Lung (tissue), 12 donors: ENCODE data around the gene CCDC160. TPM values are rescaled to one million over a fixed set of nuclear protein-coding genes. Genes with fewer than 3 reads are reported as not detected.
"Not testable (repeated sequence)": the region's sequence is repeated elsewhere in the genome, so short reads cannot be mapped to it uniquely, and the experiment has no call there.

Source experiments
- ATAC-seq: fragments of 200-7000 bp; cut with Tn5 transposase; one replicate; pipeline ENCODE4 v1.9.1; 2020; ENCODE audit warnings: moderate number of reproducible peaks; ENCODE audit not compliant: insufficient read depth, low FRiP score
- DNase-seq, 3 donors: peaks; one replicate each; pipeline ENCODE4 v3.0.0-alpha.2; 2013 to 2017
- H3K27ac ChIP-seq, 2 donors: one replicate each; pipeline ENCODE4 v1.5.1; 2013; ENCODE audit warnings: mild to moderate bottlenecking in 2 of 2, moderate library complexity in 2 of 2, control low read depth in 1 of 2, inconsistent platforms in 1 of 2, low read depth in 1 of 2, low read length in 1 of 2
- H3K27me3 ChIP-seq, 3 donors: one replicate each; pipeline ENCODE4 v1.5.1; 2013; ENCODE audit warnings: low read length in 2 of 3; ENCODE audit not compliant: control insufficient read depth in 3 of 3, insufficient read depth in 3 of 3
- H3K36me3 ChIP-seq, 4 donors: one replicate each; pipeline ENCODE4 v1.5.1; 2013; ENCODE audit warnings: low read length in 4 of 4, mild to moderate bottlenecking in 1 of 4, moderate library complexity in 1 of 4; ENCODE audit not compliant: control insufficient read depth in 4 of 4, insufficient read depth in 4 of 4
- H3K4me1 ChIP-seq, 5 donors: one replicate each; pipeline ENCODE4 v1.5.1; 2013; ENCODE audit warnings: low read length in 5 of 5, mild to moderate bottlenecking in 2 of 5, moderate library complexity in 1 of 5; ENCODE audit not compliant: control insufficient read depth in 5 of 5, insufficient read depth in 5 of 5
- H3K4me3 ChIP-seq: one replicate; pipeline ENCODE4 v1.5.1; 2013; ENCODE audit warnings: mild to moderate bottlenecking, control low read depth, moderate library complexity
- H3K9ac ChIP-seq, 2 donors: one replicate each; pipeline ENCODE4 v1.5.1; 2013; ENCODE audit warnings: low read length in 2 of 2, control low read depth in 1 of 2; ENCODE audit not compliant: insufficient read depth in 1 of 2
- H3K9me3 ChIP-seq, 4 donors: one replicate each; pipeline ENCODE4 v1.5.1; 2013; ENCODE audit warnings: low read length in 3 of 4, mild to moderate bottlenecking in 1 of 4, moderate library complexity in 1 of 4; ENCODE audit not compliant: control insufficient read depth in 4 of 4, insufficient read depth in 3 of 4
- WGBS, 2 donors: extraction: QIAGEN DNeasy Blood & Tissue Kit; methylation state at CpG; one replicate each; pipeline ENCODE4 v1.1.7; 2013; 5-methylcytosine and 5-hydroxymethylcytosine counted together
- polyA plus RNA-seq, 2 donors: library from polyadenylated mRNA; stranded (reverse); fragments of 200-250 nt; gene quantifications; one replicate each; pipeline ENCODE4 v1.2.1, GENCODE V29; 2013
- total RNA-seq, 2 donors: library from RNA; depleted of rRNA in 1 of 2; stranded (reverse); fragments of >200 nt in 1 of 2; gene quantifications; one replicate each; pipeline ENCODE4 v1.2.1, GENCODE V29; 2014 to 2021
- TF ChIP-seq, protein P1 (sequence below): IDR thresholded peaks from 2 replicates; pipeline ENCODE4 v1.5.1; 2012; ENCODE audit warnings: mild to moderate bottlenecking; ENCODE audit errors: control extremely low read depth, extremely low read depth
- donor health status: control.
- donor health status: control.
- donor health status: Bipolar disorder and iron deficiency.
- donor health status: healthy.
- donor health status: DM: yes; HTN: yes; CAD: no.

The CCDC160 gene
- total and polyA plus RNA-seq, 4 donors = 0.69 to 2.5 (median 0.88) TPM

DNA sequence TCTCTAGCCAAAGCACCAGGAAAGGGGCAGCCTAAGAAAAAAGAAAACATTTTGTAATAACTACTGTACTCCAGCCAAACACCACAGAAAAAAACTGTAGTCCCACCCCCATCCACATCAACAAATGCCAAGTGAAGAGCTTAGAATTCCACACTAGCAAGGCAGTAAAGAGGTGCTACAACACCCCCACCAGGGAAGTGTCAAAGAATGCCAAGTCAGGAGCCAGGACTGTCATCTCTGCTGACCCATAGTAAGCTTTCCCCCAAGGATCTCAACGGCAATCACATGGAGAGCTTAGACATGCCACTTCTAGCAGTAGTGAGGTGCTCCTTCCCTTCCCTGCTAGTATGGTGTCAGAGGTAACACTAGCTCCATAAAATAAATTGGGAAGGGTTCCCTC, 34.4 kb upstream of the CCDC160 start:
- no peaks in the 10 kb centered on the region for H3K27me3 ChIP-seq
- H3K36me3 ChIP-seq = no peaks in the 10 kb centered on the region
- H3K27ac ChIP-seq = no peak overlapping the region
- no peaks in the 10 kb centered on the region for H3K4me1 ChIP-seq
- DNase-seq (peak in 2 of 3 donors; percentile 34 to 37), ATAC-seq (no peak)
- WGBS, 2 donors = 65 to 70% methylated on average over 1 of the region's 1 CpG
- TF ChIP-seq, protein P1, sequence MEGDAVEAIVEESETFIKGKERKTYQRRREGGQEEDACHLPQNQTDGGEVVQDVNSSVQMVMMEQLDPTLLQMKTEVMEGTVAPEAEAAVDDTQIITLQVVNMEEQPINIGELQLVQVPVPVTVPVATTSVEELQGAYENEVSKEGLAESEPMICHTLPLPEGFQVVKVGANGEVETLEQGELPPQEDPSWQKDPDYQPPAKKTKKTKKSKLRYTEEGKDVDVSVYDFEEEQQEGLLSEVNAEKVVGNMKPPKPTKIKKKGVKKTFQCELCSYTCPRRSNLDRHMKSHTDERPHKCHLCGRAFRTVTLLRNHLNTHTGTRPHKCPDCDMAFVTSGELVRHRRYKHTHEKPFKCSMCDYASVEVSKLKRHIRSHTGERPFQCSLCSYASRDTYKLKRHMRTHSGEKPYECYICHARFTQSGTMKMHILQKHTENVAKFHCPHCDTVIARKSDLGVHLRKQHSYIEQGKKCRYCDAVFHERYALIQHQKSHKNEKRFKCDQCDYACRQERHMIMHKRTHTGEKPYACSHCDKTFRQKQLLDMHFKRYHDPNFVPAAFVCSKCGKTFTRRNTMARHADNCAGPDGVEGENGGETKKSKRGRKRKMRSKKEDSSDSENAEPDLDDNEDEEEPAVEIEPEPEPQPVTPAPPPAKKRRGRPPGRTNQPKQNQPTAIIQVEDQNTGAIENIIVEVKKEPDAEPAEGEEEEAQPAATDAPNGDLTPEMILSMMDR = no peak
- no peak overlapping the region for H3K4me3 ChIP-seq
- H3K9me3 ChIP-seq = no peaks in the 10 kb centered on the region
- H3K9ac ChIP-seq = no peak overlapping the region

DNA sequence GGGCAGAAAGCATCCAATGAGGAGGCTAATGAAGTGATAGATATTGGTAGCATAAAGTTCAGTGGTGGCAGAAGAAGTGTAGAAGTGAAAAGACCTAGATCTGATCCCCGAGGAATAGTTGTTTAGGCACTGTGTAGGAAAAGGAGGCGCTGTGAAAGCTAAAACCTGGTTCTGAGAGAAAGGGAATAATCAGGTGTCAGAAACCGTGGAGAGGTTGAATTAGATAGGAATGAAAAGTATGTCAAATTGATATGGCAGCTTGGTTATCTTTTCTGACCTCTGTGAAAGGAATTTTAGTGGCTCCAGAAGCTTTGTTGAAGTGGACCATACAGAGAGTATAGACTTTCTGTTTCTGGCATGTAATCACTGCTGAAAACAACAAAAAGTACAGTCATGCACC, 30.8 kb upstream of the CCDC160 start:
- ATAC-seq (no peak), DNase-seq (no peak)
- no peaks in the 10 kb centered on the region for H3K36me3 ChIP-seq
- no peak overlapping the region for H3K9ac ChIP-seq
- TF ChIP-seq, protein P1 = no peak
- 57 to 83% methylated on average over 3 of the region's 3 CpGs for WGBS, 2 donors
- no peaks in the 10 kb centered on the region for H3K27me3 ChIP-seq
- H3K9me3 ChIP-seq = peaks cover 0 to 3% (median 0%) of the 10 kb centered on the region in 4 donors
- no peaks in the 10 kb centered on the region for H3K4me1 ChIP-seq
- no peak overlapping the region for H3K4me3 ChIP-seq
- H3K27ac ChIP-seq = no peak overlapping the region

DNA sequence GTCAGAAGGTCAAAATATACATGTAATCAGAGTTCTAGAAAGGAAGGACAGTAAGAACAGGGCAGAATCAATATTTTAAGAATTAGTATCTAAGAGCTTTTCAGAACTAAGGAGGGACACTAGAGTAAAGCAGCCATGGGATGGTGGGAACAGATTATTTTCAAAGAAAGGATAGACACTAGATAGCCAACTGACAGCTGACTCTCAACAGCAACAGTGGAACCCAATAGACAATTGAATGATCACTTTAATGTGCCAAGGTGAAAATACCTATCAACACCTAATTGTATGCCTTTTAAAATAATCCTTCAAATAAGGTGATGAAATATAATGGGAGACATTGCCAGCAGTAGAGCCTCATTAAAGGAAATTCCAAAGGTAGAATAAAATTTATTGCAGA, 26.5 kb upstream of the CCDC160 start:
- ATAC-seq (no peak), DNase-seq (no peak)
- Histone ChIP-seq H3K36me3 (no peaks in the 10 kb centered on the region), H3K4me3 (no peak overlapping the region), H3K4me1 (no peaks in the 10 kb centered on the region), H3K9me3 (peaks cover 0 to 3% (median 0%) of the 10 kb centered on the region in 4 donors), H3K27ac (no peak overlapping the region), H3K9ac (no peak overlapping the region), H3K27me3 (no peaks in the 10 kb centered on the region)
- TF ChIP-seq, protein P1 = no peak

DNA sequence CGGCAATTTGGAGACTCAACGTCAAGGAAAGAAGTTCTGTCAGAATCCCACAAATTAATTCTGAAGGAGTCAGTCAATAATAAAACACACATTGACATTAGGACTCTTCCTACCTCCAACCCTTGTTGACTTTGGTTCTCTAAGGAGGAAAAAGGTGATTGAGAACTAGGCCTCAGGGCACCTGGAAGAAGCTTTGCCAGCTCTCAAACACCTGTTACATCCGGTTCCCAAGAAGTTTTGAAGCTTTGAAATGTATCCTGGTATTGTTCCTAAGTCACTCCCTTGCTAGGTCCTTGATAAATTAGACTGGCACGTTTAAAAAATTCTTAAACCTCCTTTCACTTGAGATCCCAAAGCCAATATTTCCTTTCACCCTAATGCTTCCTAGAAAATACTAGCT, 1.7 kb upstream of the CCDC160 start:
- Histone ChIP-seq H3K4me1 (peaks cover 0 to 4% (median 0%) of the 10 kb centered on the region in 5 donors), H3K27ac (no peak overlapping the region), H3K27me3 (peaks cover 2 to 9% (median 5%) of the 10 kb centered on the region in 3 donors), H3K9me3 (peaks cover 0 to 2% (median 0%) of the 10 kb centered on the region in 4 donors), H3K9ac (no peak overlapping the region), H3K36me3 (no peaks in the 10 kb centered on the region), H3K4me3 (no peak overlapping the region)
- DNase-seq (no peak), ATAC-seq (no peak)
- TF ChIP-seq, protein P1 = no peak
- 50 to 76% methylated on average over 4 of the region's 4 CpGs for WGBS, 2 donors

DNA sequence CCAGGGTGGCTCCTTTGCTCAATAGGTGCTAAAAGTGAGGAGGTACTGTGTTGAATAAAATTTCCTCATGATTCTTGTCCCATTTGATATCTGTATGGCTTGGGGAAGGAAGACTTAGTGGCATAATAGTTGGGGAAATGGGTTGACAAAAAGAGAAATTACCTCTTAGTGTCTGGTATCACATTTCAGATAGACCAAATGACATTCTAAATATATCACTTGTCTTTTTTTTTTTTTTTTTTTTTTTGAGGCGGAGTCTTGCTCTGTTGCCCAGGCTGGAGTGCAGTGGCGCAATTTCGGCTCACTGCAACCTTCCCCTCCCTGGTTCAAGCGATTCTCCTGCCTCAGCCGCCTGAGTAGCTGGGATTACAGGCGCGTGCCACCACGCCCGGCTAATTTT, 1.2 kb downstream of the CCDC160 start:
- 84 to 95% methylated on average over 7 to 9 of the region's 9 CpGs for WGBS, 2 donors
- not testable (repeated sequence) for H3K27ac ChIP-seq
- H3K27me3 ChIP-seq = peaks cover 2 to 11% (median 3%) of the 10 kb centered on the region in 3 donors

More for the DNA sequence above, 1.2 kb downstream of the CCDC160 start:
- not testable (repeated sequence) for H3K4me3 ChIP-seq, H3K9ac ChIP-seq, ATAC-seq, DNase-seq, H3K36me3 ChIP-seq, H3K4me1 ChIP-seq, H3K9me3 ChIP-seq
